ENCODE measurements around the gene FCN3.
"Not testable (repeated sequence)": the region's sequence is repeated elsewhere in the genome, so short reads cannot be mapped to it uniquely, and the experiment has no call there.

Gene FCN3

DNA sequence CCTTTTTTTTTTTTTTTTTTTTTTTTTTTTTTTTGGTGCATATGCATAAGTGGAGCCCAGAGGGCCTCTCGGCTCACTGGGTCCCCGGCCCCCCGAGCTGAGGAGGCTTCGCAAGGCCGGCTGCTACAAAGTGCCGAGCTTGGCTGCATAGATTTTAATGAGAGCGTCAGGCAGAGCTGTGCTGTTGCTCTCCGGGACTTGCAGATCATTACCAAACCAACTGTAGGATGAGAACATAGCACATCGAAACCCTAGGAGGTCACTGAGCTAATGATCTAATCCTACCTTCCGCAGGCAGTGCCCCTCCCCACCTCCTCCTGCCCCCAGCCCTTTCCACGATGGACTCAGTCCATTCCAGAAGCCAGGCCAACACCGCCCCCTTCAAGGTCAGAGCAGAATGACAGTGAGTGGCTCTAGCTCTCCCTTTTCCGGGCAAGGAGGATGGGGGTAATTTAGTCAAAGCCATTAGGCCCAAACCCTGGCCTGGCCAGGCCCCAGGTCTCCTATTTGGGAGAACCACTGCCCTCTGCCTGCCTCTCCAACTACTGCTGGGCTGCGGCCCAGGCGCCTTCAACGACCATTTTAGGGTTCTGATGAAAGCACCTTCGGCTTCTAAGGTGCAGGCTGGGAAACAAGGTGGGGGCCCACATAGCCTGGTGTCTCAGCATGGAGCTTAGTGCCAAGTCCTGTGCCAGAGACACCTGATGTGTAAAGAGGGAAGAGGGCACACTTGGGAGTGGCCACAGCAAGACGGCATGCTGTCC is 31.2 kb upstream of the FCN3 start:
- TF ChIP-seq, protein P1, sequence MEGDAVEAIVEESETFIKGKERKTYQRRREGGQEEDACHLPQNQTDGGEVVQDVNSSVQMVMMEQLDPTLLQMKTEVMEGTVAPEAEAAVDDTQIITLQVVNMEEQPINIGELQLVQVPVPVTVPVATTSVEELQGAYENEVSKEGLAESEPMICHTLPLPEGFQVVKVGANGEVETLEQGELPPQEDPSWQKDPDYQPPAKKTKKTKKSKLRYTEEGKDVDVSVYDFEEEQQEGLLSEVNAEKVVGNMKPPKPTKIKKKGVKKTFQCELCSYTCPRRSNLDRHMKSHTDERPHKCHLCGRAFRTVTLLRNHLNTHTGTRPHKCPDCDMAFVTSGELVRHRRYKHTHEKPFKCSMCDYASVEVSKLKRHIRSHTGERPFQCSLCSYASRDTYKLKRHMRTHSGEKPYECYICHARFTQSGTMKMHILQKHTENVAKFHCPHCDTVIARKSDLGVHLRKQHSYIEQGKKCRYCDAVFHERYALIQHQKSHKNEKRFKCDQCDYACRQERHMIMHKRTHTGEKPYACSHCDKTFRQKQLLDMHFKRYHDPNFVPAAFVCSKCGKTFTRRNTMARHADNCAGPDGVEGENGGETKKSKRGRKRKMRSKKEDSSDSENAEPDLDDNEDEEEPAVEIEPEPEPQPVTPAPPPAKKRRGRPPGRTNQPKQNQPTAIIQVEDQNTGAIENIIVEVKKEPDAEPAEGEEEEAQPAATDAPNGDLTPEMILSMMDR (IDR thresholded peaks at IDR 0.05; ENCODE audit: insufficient read depth, low read depth, low read length, missing control alignments): peak; percentile 6
- H3K4me3 ChIP-seq (ENCODE audit: low read length); DNase-seq (ENCODE audit: low read depth): not testable (repeated sequence)

DNA sequence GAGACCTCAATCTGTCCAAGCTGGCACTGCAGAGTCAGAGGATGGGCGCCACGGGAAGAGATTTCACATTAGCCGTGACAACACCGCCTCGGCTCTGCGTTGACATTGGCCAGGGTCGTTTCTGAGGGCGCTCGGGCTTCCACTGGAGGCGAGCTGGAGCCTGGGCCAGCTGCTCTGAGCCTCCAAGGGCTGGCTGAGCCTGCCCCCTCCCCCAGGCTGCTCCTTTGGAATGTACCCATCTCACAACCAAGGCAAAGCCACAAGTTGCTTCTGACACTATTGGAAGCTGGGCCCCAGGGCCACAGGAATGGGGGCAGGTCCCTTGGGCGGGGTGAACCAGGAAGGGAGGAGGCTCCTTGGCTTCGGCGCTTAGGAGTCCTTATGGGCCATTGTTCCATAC is 30.4 kb upstream of the FCN3 start:
- no peak for DNase-seq (ENCODE audit: low read depth)
- no peak overlapping the region for H3K4me3 ChIP-seq (ENCODE audit: low read length)
- TF ChIP-seq, protein P1 (IDR thresholded peaks at IDR 0.05; ENCODE audit: insufficient read depth, low read depth, low read length, missing control alignments): no peak

GRCh38 chr1:27403931-27404330 is 29.3 kb upstream of the FCN3 start:
- H3K4me3 ChIP-seq (ENCODE audit: low read length): no peak overlapping the region
- TF ChIP-seq, protein P1 (IDR thresholded peaks at IDR 0.05; ENCODE audit: insufficient read depth, low read depth, low read length, missing control alignments): no peak
- no peak for DNase-seq (ENCODE audit: low read depth)

- TF ChIP-seq, protein P1 (IDR thresholded peaks at IDR 0.05; ENCODE audit: insufficient read depth, low read depth, low read length, missing control alignments): peak; percentile 31
- DNase-seq (ENCODE audit: low read depth): peak; percentile 73
- H3K4me3 ChIP-seq (ENCODE audit: low read length): no peak overlapping the region
Observed at GRCh38 chr1:27403065-27403726, 28.6 kb upstream of the FCN3 start.

GRCh38 chr1:27402349-27402754 is 27.7 kb upstream of the FCN3 start:
- TF ChIP-seq, protein P1 (IDR thresholded peaks at IDR 0.05; ENCODE audit: insufficient read depth, low read depth, low read length, missing control alignments): peak; percentile 67
- peak; percentile 74 for DNase-seq (ENCODE audit: low read depth)
- no peak overlapping the region for H3K4me3 ChIP-seq (ENCODE audit: low read length)

DNA sequence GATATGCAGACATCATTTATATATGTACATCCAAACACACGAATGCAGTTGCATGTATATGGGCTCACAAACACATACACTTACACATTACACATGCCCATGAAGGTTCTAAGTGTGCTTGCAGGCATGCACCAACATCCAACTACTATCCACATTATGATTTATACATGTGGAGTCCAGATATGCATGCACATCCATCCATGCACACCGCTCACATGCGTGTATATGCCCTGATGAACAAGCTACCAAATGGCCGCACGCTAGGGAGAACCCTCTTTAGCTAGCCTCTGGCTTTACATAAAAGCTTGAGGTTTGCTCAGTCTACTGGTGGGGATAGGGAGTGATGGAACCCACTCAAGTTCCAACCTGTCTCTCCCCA is 26.3 kb upstream of the FCN3 start:
- DNase-seq (ENCODE audit: low read depth): no peak
- no peak overlapping the region for H3K4me3 ChIP-seq (ENCODE audit: low read length)
- TF ChIP-seq, protein P1 (IDR thresholded peaks at IDR 0.05; ENCODE audit: insufficient read depth, low read depth, low read length, missing control alignments): no peak
